IPS-15b (cell line): Measurements from ENCODE around the gene ENO4.

Experiments
- H3K27me3 ChIP-seq: one replicate; pipeline ENCODE4 v1.6.1; 2013; ENCODE audit warnings: low read length; ENCODE audit not compliant: control insufficient read depth, insufficient read depth
- H3K36me3 ChIP-seq: one replicate; pipeline ENCODE4 v1.6.1; 2013; ENCODE audit warnings: low read length; ENCODE audit not compliant: control insufficient read depth, insufficient read depth
- H3K4me1 ChIP-seq: one replicate; pipeline ENCODE4 v1.6.1; 2013; ENCODE audit warnings: mild to moderate bottlenecking, low read length; ENCODE audit not compliant: control insufficient read depth, insufficient read depth
- H3K4me3 ChIP-seq: one replicate; pipeline ENCODE4 v1.5.1; 2013; ENCODE audit warnings: low read depth, low read length
- H3K9ac ChIP-seq: one replicate; pipeline ENCODE4 v1.6.1; 2013; ENCODE audit warnings: low read depth, mild to moderate bottlenecking, low read length
- H3K9me3 ChIP-seq: one replicate; pipeline ENCODE4 v1.6.1; 2013; ENCODE audit warnings: mild to moderate bottlenecking, low read length; ENCODE audit not compliant: control insufficient read depth, insufficient read depth

The ENO4 gene

GRCh38 chr10:116875897-116876296, 26.6 kb downstream of the ENO4 start:
- H3K4me1 ChIP-seq, result peaks cover 33% of the 10 kb centered on the region
- H3K9ac ChIP-seq, result no peak overlapping the region
- H3K9me3 ChIP-seq, result no peaks in the 10 kb centered on the region
- no peaks in the 10 kb centered on the region for H3K27me3 ChIP-seq
- H3K36me3 ChIP-seq, result no peaks in the 10 kb centered on the region
- H3K4me3 ChIP-seq, result no peak overlapping the region

- peaks cover 33% of the 10 kb centered on the region for H3K4me1 ChIP-seq
- no peak overlapping the region for H3K4me3 ChIP-seq
- H3K9me3 ChIP-seq, result no peaks in the 10 kb centered on the region
- no peaks in the 10 kb centered on the region for H3K27me3 ChIP-seq
- no peak overlapping the region for H3K9ac ChIP-seq
- H3K36me3 ChIP-seq, result no peaks in the 10 kb centered on the region
Observed at GRCh38 chr10:116877391-116877790, 28.1 kb downstream of the ENO4 start.

GRCh38 chr10:116878123-116878522, 28.8 kb downstream of the ENO4 start:
- H3K9me3 ChIP-seq, result no peaks in the 10 kb centered on the region
- H3K36me3 ChIP-seq, result no peaks in the 10 kb centered on the region
- no peaks in the 10 kb centered on the region for H3K27me3 ChIP-seq
- no peak overlapping the region for H3K4me3 ChIP-seq
- no peak overlapping the region for H3K9ac ChIP-seq
- H3K4me1 ChIP-seq, result peaks cover 28% of the 10 kb centered on the region

GRCh38 chr10:116879817-116880216, 30.5 kb downstream of the ENO4 start:
- Histone ChIP-seq H3K9me3 (no peaks in the 10 kb centered on the region), H3K4me3 (no peak overlapping the region), H3K9ac (no peak overlapping the region), H3K36me3 (no peaks in the 10 kb centered on the region), H3K27me3 (no peaks in the 10 kb centered on the region), H3K4me1 (peaks cover 14% of the 10 kb centered on the region)

GRCh38 chr10:116880716-116881482, 31.6 kb downstream of the ENO4 start:
- Histone ChIP-seq H3K27me3 (no peaks in the 10 kb centered on the region), H3K4me3 (no peak overlapping the region), H3K9ac (no peak overlapping the region), H3K36me3 (no peaks in the 10 kb centered on the region), H3K4me1 (peaks cover 14% of the 10 kb centered on the region), H3K9me3 (no peaks in the 10 kb centered on the region)

GRCh38 chr10:116882639-116883038, 33.3 kb downstream of the ENO4 start:
- Histone ChIP-seq H3K27me3 (no peaks in the 10 kb centered on the region), H3K4me1 (peaks cover 21% of the 10 kb centered on the region), H3K36me3 (no peaks in the 10 kb centered on the region), H3K4me3 (no peak overlapping the region), H3K9me3 (no peaks in the 10 kb centered on the region), H3K9ac (no peak overlapping the region)

GRCh38 chr10:116886772-116887171, 37.5 kb downstream of the ENO4 start:
- no peak overlapping the region for H3K9ac ChIP-seq
- no peaks in the 10 kb centered on the region for H3K9me3 ChIP-seq
- H3K4me3 ChIP-seq, result no peak overlapping the region
- no peaks in the 10 kb centered on the region for H3K36me3 ChIP-seq
- peaks cover 7% of the 10 kb centered on the region for H3K4me1 ChIP-seq
- H3K27me3 ChIP-seq, result no peaks in the 10 kb centered on the region

GRCh38 chr10:116888380-116889055, 39.2 kb downstream of the ENO4 start:
- Histone ChIP-seq H3K36me3 (no peaks in the 10 kb centered on the region), H3K4me3 (no peak overlapping the region), H3K9me3 (no peaks in the 10 kb centered on the region), H3K9ac (no peak overlapping the region), H3K4me1 (peaks cover 8% of the 10 kb centered on the region), H3K27me3 (no peaks in the 10 kb centered on the region)

GRCh38 chr10:116889066-116889465, 39.8 kb downstream of the ENO4 start:
- Histone ChIP-seq H3K4me1 (peaks cover 11% of the 10 kb centered on the region), H3K36me3 (no peaks in the 10 kb centered on the region), H3K4me3 (no peak overlapping the region), H3K9ac (no peak overlapping the region), H3K9me3 (no peaks in the 10 kb centered on the region), H3K27me3 (no peaks in the 10 kb centered on the region)

GRCh38 chr10:116891208-116891607, 41.9 kb downstream of the ENO4 start:
- H3K9me3 ChIP-seq, result no peaks in the 10 kb centered on the region
- H3K4me3 ChIP-seq, result no peak overlapping the region

GRCh38 chr10:116892907-116893685, 43.8 kb downstream of the ENO4 start:
- no peaks in the 10 kb centered on the region for H3K27me3 ChIP-seq
- H3K9ac ChIP-seq, result no peak overlapping the region
- H3K4me3 ChIP-seq, result no peak overlapping the region
- H3K9me3 ChIP-seq, result no peaks in the 10 kb centered on the region
- H3K36me3 ChIP-seq, result no peaks in the 10 kb centered on the region
- peaks cover 4% of the 10 kb centered on the region for H3K4me1 ChIP-seq

More at GRCh38 chr10:116891208-116891607, 41.9 kb downstream of the ENO4 start:
- Histone ChIP-seq H3K36me3 (no peaks in the 10 kb centered on the region), H3K27me3 (no peaks in the 10 kb centered on the region), H3K9ac (no peak overlapping the region), H3K4me1 (peaks cover 11% of the 10 kb centered on the region)
